Measurements from ENCODE around the gene HNRNPUL1. TPM values are rescaled to one million over a fixed set of nuclear protein-coding genes. Genes with fewer than 3 reads are reported as not detected.

Gene HNRNPUL1
- total and polyA plus RNA-seq, 9 of the 15 experiments (the other 6 are each of a cell fraction or from before 2014, with no cell fraction given), result 7.3 to 211 (median 85.0) TPM

- TF ChIP-seq FOXP4 (CRISPR knock-in tag; IDR thresholded peaks at IDR 0.05; ENCODE audit: borderline replicate concordance), result no peak
Observed at GRCh38 chr19:41324921-41325639, 60.9 kb downstream of the HNRNPUL1 start (continued).

- no peak for DNase-seq (ENCODE audit: extremely low read depth in 1 of 4, low spot score in 3 of 4)
- no TSS peak for BruUV-seq (replicated peaks)
- in situ Hi-C loops (cut with MboI) (no loop called here), intact Hi-C loops (cut with micrococcal nuclease) (loop anchor here (10.0 kb wide), 1 partner anchor 239 kb away; no protein-coding TSS in a partner anchor)
- ATAC-seq, result no peak
- POLR2A ChIA-PET, result interaction anchor here (0.6 to 1.4 kb wide), 4 partner anchors 9 to 573 kb away, joined by 3 to 9 read pairs (median 4); partner anchors contain the start of gene CCDC97
- FAIRE-seq, result no peak
- Histone ChIP-seq H3K4me3 (no peak overlapping the region), H3K27me3 (ENCODE audit: control insufficient read depth in 2 of 2, insufficient read depth in 2 of 2, low read length in 2 of 2) (no peaks in the 10 kb centered on the region), H3K9ac (ENCODE audit: insufficient read depth in 1 of 2, low read depth in 2 of 2, low read length in 2 of 2) (peak overlapping the region in 1 of 2 experiments; percentile 81; a peak in 3 of 4 replicates), H3K79me2 (ENCODE audit: control insufficient read depth, insufficient read depth, low read length) (peaks cover 50% of the 10 kb centered on the region), H4K20me1 (replicated peaks; ENCODE audit: control insufficient read depth, insufficient read depth, low read length) (peaks cover 3% of the 10 kb centered on the region), H3K4me1 (replicated peaks in 1 of 2; ENCODE audit: control insufficient read depth in 2 of 2, insufficient read depth in 2 of 2, low read length in 2 of 2) (peaks cover 65 to 70% of the 10 kb centered on the region in 2 experiments), H3K36me3 (ENCODE audit: control insufficient read depth, insufficient read depth, low read length) (peaks cover 74% of the 10 kb centered on the region), H3K27ac (ENCODE audit: extremely low read depth, low read depth, low read length) (peak overlapping the region; percentile 95; the same call in 2 of the 3 replicates), H3K4me2 (ENCODE audit: insufficient read depth, low read length) (peak overlapping the region; percentile 74), H2AFZ (ENCODE audit: low read depth, low read length) (no peak overlapping the region), H3K9me3 (replicated peaks; ENCODE audit: control insufficient read depth, insufficient read depth, low read depth, low read length) (no peaks in the 10 kb centered on the region), H3K9me1 (ENCODE audit: control insufficient read depth, insufficient read depth, low read length) (peaks cover 9% of the 10 kb centered on the region)
- CTCF ChIA-PET (ENCODE audit: low intra/inter-chr PET ratio), result no interaction called here
- TF ChIP-seq TGIF2 (CRISPR knock-in tag; IDR thresholded peaks at IDR 0.05), result no peak
- peak; percentile 41 for TF ChIP-seq PCBP1 (IDR thresholded peaks at IDR 0.05; ENCODE audit: low read depth, low read length, poor library complexity, severe bottlenecking)
- TF ChIP-seq MED1 (CRISPR knock-in tag; IDR thresholded peaks at IDR 0.05; ENCODE audit: borderline replicate concordance), result 0 out of 2 replicates have a peak, but pooled peaks have one; percentile 28
- TF ChIP-seq ZFX (CRISPR knock-in tag; IDR thresholded peaks at IDR 0.05), result peak; percentile 1; the same call in 1 of the 2 replicates
- WGBS (ENCODE audit: insufficient coverage, low coverage, missing lambda C conversion rate), result 59% methylated on average over 9 of the region's 10 CpGs
Observed at GRCh38 chr19:41325640-41325946, 61.4 kb downstream of the HNRNPUL1 start.

Measured in K562 (cell line).